ENCODE results near the gene WFS1. TPM values are rescaled to one million over a fixed set of nuclear protein-coding genes. Genes with fewer than 3 reads are reported as not detected.
A peak's percentile ranks its signal among the peaks of the same experiment; 100 is the strongest.

Gene WFS1
- total and polyA plus RNA-seq, 2 of the 4 experiments (the other 2 are of a cell fraction): 9.7 to 42.4 TPM

GRCh38 chr4:6263526-6264224 is 6.0 kb upstream of the WFS1 start:
- Histone ChIP-seq H3K56ac (ENCODE audit: extremely low read depth, insufficient read depth, low read length) (no peak overlapping the region), H2BK20ac (ENCODE audit: low read depth, low read length) (no peak overlapping the region), H3K14ac (replicated peaks; ENCODE audit: low read depth, low read length) (no peak overlapping the region), H3K4ac (ENCODE audit: low read depth, low read length) (no peak overlapping the region), H4K5ac (ENCODE audit: low read depth, low read length) (no peak overlapping the region), H3K9me1 (ENCODE audit: insufficient read depth, low read length) (no peaks in the 10 kb centered on the region), H3K27me3 (ENCODE audit: control insufficient read depth, insufficient read depth, low read length) (peaks cover 8% of the 10 kb centered on the region; the same call in 1 of the 2 replicates), H4K91ac (ENCODE audit: insufficient read depth, low read depth, low read length) (no peak overlapping the region), H3K36me3 (ENCODE audit: control insufficient read depth, insufficient read depth, low read length) (no peaks in the 10 kb centered on the region), H3K9ac (ENCODE audit: low read depth, low read length) (no peak overlapping the region), H3K79me1 (ENCODE audit: low read depth in 1 of 2, low read length in 2 of 2) (no peaks in the 10 kb centered on the region), H3K9me3 (ENCODE audit: control insufficient read depth, insufficient read depth, low read length) (no peaks in the 10 kb centered on the region), H2AFZ (replicated peaks; ENCODE audit: low read length, poor library complexity) (no peak overlapping the region), H2AK9ac (replicated peaks; ENCODE audit: low read depth, low read length, poor library complexity) (peak overlapping the region; percentile 51), H3K27ac (ENCODE audit: insufficient read depth, low read length) (no peak overlapping the region), H2BK5ac (ENCODE audit: low read depth, low read length, poor library complexity, severe bottlenecking) (no peak overlapping the region), H3K23ac (ENCODE audit: low read depth, low read length) (no peak overlapping the region), H2BK120ac (ENCODE audit: low read depth, low read length) (no peak overlapping the region), H2AK5ac (ENCODE audit: low read depth, low read length) (no peak overlapping the region), H3K18ac (ENCODE audit: low read depth, low read length) (no peak overlapping the region), H3K4me3 (ENCODE audit: insufficient read depth, low read depth, low read length) (no peak overlapping the region), H3K4me2 (ENCODE audit: low read depth, low read length) (no peak overlapping the region), H4K20me1 (ENCODE audit: insufficient read depth, low read length) (no peaks in the 10 kb centered on the region), H2BK15ac (ENCODE audit: low read depth, low read length) (no peak overlapping the region), H4K8ac (ENCODE audit: low read depth in 2 of 2, low read length in 2 of 2) (no peak overlapping the region), H3K4me1 (ENCODE audit: control insufficient read depth, insufficient read depth, low read length) (no peaks in the 10 kb centered on the region)
- WGBS, 2 experiments (ENCODE audit: extremely low coverage in 2 of 2, insufficient read length in 1 of 2): 38% methylated on average over 1 of the region's 15 CpGs; no CpG with 5 or more reads in 1 of the 2 experiments
- in situ Hi-C loops (cut with MboI; ENCODE audit: low sequenced_read_pairs): no loop called here
- BruUV-seq (replicated peaks): no TSS peak
- CTCF ChIA-PET: interaction anchor here (0.8 to 2.4 kb wide), 6 partner anchors 13 to 78 kb away, joined by 3 to 34 read pairs (median 8); no protein-coding TSS in a partner anchor
- POLR2A ChIA-PET (ENCODE audit: unreplicated experiment): no interaction called here
- ATAC-seq (ENCODE audit: low read depth): peak; percentile 24; the same call in 1 of the 2 replicates
- DNase-seq: no peak
- dilution Hi-C loops (cut with HindIII; ENCODE audit: low sequenced_read_pairs, unreplicated experiment): no loop called here
- intact Hi-C loops (cut with micrococcal nuclease): loop anchor here (1.0 kb wide), 1 partner anchor 64 kb away; no protein-coding TSS in a partner anchor
- TF ChIP-seq RFX5 (IDR thresholded peaks at IDR 0.05; ENCODE audit: low read depth, low read length): no peak
- TF ChIP-seq RCOR1 (IDR thresholded peaks at IDR 0.05; ENCODE audit: insufficient replicate concordance, low read length): no peak
- TF ChIP-seq CHD1 (IDR thresholded peaks at IDR 0.05; ENCODE audit: low read depth, low read length): no peak
- no peak for TF ChIP-seq BHLHE40 (IDR thresholded peaks at IDR 0.05; ENCODE audit: low read depth, low read length)
- no peak for TF ChIP-seq ELK1 (IDR thresholded peaks at IDR 0.05; ENCODE audit: borderline replicate concordance, low read depth, low read length)
- TF ChIP-seq POLR2A (IDR thresholded peaks at IDR 0.05; ENCODE audit: low read depth, low read length): no peak
- TF ChIP-seq FOS (IDR thresholded peaks at IDR 0.05; ENCODE audit: low read depth, low read length): no peak
- TF ChIP-seq RAD21 (IDR thresholded peaks at IDR 0.05; ENCODE audit: low read length): no peak
- TF ChIP-seq, protein P1, sequence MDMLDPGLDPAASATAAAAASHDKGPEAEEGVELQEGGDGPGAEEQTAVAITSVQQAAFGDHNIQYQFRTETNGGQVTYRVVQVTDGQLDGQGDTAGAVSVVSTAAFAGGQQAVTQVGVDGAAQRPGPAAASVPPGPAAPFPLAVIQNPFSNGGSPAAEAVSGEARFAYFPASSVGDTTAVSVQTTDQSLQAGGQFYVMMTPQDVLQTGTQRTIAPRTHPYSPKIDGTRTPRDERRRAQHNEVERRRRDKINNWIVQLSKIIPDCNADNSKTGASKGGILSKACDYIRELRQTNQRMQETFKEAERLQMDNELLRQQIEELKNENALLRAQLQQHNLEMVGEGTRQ (IDR thresholded peaks at IDR 0.05; ENCODE audit: low read depth, low read length): no peak
- TF ChIP-seq MAZ (IDR thresholded peaks at IDR 0.05; ENCODE audit: borderline replicate concordance, low read depth, low read length): no peak
- no peak for TF ChIP-seq SMC3 (IDR thresholded peaks at IDR 0.05; ENCODE audit: low read depth, low read length)
- no peak for TF ChIP-seq MXI1 (IDR thresholded peaks at IDR 0.05; ENCODE audit: borderline replicate concordance, low read depth, low read length)
- no peak for TF ChIP-seq CEBPB (IDR thresholded peaks at IDR 0.05; ENCODE audit: low read depth, low read length)
- no peak for TF ChIP-seq CTCF (conservative IDR thresholded peaks at IDR 0.05; ENCODE audit: low read depth, low read length)
- no peak for TF ChIP-seq NFE2L2 (IDR thresholded peaks at IDR 0.05; ENCODE audit: low read depth, low read length)

All from IMR-90 (cell line).